ENCODE results near the gene CAVIN1.
"Not testable (repeated sequence)": the region's sequence is repeated elsewhere in the genome, so short reads cannot be mapped to it uniquely, and the experiment has no call there.

CAVIN1 gene

DNA sequence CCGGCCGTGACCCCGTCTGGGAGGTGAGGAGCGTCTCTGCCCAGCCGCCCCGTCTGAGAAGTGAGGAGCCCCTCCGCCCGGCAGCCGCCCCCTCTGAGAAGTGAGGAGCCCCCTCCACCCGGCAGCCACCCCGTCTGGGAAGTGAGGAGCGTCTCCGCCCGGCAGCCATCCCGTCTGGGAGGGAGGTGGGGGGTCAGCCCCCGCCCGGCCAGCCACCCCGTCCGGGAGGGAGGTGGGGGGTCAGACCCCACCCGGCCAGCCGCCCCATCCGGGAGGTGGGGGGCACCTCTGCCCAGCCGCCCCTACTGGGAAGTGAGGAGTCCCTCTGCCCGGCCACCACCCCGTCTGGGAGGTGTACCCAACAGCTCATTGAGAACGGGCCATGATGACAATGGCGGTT lies 26.1 kb upstream of the CAVIN1 start:
- H3K4me1 ChIP-seq (ENCODE audit: insufficient read depth, low read length); H3K36me3 ChIP-seq (ENCODE audit: insufficient read depth, low read length); H3K9me3 ChIP-seq (ENCODE audit: control insufficient read depth, insufficient read depth, low read length); H3K9ac ChIP-seq (ENCODE audit: low read depth, low read length): not testable (repeated sequence)

- no peaks in the 10 kb centered on the region for H3K9me3 ChIP-seq (ENCODE audit: control insufficient read depth, insufficient read depth, low read length)
- H3K9ac ChIP-seq (ENCODE audit: low read depth, low read length): no peak overlapping the region
- no peaks in the 10 kb centered on the region for H3K36me3 ChIP-seq (ENCODE audit: insufficient read depth, low read length)
- peaks cover 11% of the 10 kb centered on the region; the same call in 1 of the 2 replicates for H3K4me1 ChIP-seq (ENCODE audit: insufficient read depth, low read length)
These were observed 19.1 kb upstream of the CAVIN1 start for GRCh38 chr17:42442196-42442565.

DNA sequence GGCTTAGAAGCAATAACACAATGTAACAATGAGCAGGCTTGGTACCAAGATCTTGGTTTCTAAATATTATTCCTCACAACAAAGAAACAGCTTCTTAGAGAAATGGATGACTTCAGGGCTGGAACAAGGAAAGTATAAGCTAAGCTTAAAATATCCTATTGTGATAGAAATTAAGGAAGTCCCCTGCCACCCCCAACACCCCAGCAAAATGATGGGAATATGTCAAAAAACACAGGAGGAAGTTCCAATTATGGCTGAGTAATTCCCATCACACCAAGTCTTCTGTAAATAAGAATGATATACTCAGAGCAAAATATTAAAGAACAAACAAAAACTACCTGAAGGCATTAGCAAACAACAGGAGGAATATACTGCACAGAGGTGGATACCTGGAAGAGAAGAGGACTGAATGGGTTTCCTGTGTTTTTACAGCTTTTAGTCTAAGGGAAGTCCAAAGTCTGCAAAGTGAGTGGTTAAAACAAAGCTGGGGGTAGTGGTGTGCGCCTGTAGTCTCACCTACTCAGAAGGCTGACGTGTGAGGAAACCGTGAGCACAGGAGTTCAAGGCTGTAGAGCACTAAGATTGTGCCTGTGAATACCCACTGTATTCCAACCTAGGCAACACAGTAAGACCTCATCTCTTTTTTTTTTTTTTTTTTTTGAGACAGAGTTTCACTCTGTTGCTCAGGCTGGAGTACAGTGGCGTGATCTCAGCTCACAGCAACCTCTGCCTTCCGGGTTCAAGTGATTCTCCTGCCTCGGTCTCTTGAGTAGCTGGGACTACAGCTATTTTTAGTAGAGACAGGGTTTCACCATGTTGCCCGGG lies 18.5 kb upstream of the CAVIN1 start:
- Histone ChIP-seq H3K9ac (ENCODE audit: low read depth, low read length) (no peak overlapping the region), H3K4me1 (ENCODE audit: insufficient read depth, low read length) (peaks cover 11% of the 10 kb centered on the region; the same call in 1 of the 2 replicates), H3K9me3 (ENCODE audit: control insufficient read depth, insufficient read depth, low read length) (no peaks in the 10 kb centered on the region), H3K36me3 (ENCODE audit: insufficient read depth, low read length) (no peaks in the 10 kb centered on the region)

GRCh38 chr17:42438600-42439567 lies 15.8 kb upstream of the CAVIN1 start:
- Histone ChIP-seq H3K9me3 (ENCODE audit: control insufficient read depth, insufficient read depth, low read length) (no peaks in the 10 kb centered on the region), H3K4me1 (ENCODE audit: insufficient read depth, low read length) (peaks cover 11% of the 10 kb centered on the region; the same call in 1 of the 2 replicates), H3K9ac (ENCODE audit: low read depth, low read length) (no peak overlapping the region), H3K36me3 (ENCODE audit: insufficient read depth, low read length) (no peaks in the 10 kb centered on the region)

GRCh38 chr17:42436391-42436790 lies 13.3 kb upstream of the CAVIN1 start:
- H3K36me3 ChIP-seq (ENCODE audit: insufficient read depth, low read length): no peaks in the 10 kb centered on the region
- H3K9me3 ChIP-seq (ENCODE audit: control insufficient read depth, insufficient read depth, low read length): no peaks in the 10 kb centered on the region
- H3K4me1 ChIP-seq (ENCODE audit: insufficient read depth, low read length): peaks cover under 1% of the 10 kb centered on the region; the same call in 1 of the 2 replicates
- no peak overlapping the region for H3K9ac ChIP-seq (ENCODE audit: low read depth, low read length)

- no peaks in the 10 kb centered on the region for H3K36me3 ChIP-seq (ENCODE audit: insufficient read depth, low read length)
- no peak overlapping the region for H3K9ac ChIP-seq (ENCODE audit: low read depth, low read length)
These were observed 8.7 kb upstream of the CAVIN1 start for GRCh38 chr17:42431758-42432161.

GRCh38 chr17:42429726-42430447 lies 6.8 kb upstream of the CAVIN1 start:
- Histone ChIP-seq H3K36me3 (ENCODE audit: insufficient read depth, low read length) (no peaks in the 10 kb centered on the region), H3K9me3 (ENCODE audit: control insufficient read depth, insufficient read depth, low read length) (no peaks in the 10 kb centered on the region), H3K9ac (ENCODE audit: low read depth, low read length) (no peak overlapping the region), H3K4me1 (ENCODE audit: insufficient read depth, low read length) (peaks cover 10% of the 10 kb centered on the region; the same call in 1 of the 2 replicates)

More at GRCh38 chr17:42431758-42432161, 8.7 kb upstream of the CAVIN1 start:
- H3K9me3 ChIP-seq (ENCODE audit: control insufficient read depth, insufficient read depth, low read length): no peaks in the 10 kb centered on the region
- H3K4me1 ChIP-seq (ENCODE audit: insufficient read depth, low read length): peaks cover 10% of the 10 kb centered on the region; the same call in 1 of the 2 replicates

- no peak overlapping the region for H3K9ac ChIP-seq (ENCODE audit: low read depth, low read length)
These were observed 5.3 kb upstream of the CAVIN1 start for GRCh38 chr17:42428141-42428944.

GRCh38 chr17:42424991-42425610 lies 2.0 kb upstream of the CAVIN1 start:
- Histone ChIP-seq H3K9me3 (ENCODE audit: control insufficient read depth, insufficient read depth, low read length) (no peaks in the 10 kb centered on the region), H3K36me3 (ENCODE audit: insufficient read depth, low read length) (no peaks in the 10 kb centered on the region), H3K9ac (ENCODE audit: low read depth, low read length) (no peak overlapping the region), H3K4me1 (ENCODE audit: insufficient read depth, low read length) (peaks cover 20% of the 10 kb centered on the region)

More at GRCh38 chr17:42428141-42428944, 5.3 kb upstream of the CAVIN1 start:
- no peaks in the 10 kb centered on the region for H3K36me3 ChIP-seq (ENCODE audit: insufficient read depth, low read length)
- peaks cover 10% of the 10 kb centered on the region; the same call in 1 of the 2 replicates for H3K4me1 ChIP-seq (ENCODE audit: insufficient read depth, low read length)
- no peaks in the 10 kb centered on the region for H3K9me3 ChIP-seq (ENCODE audit: control insufficient read depth, insufficient read depth, low read length)

- H3K9ac ChIP-seq (ENCODE audit: low read depth, low read length): peak overlapping the region; percentile 99
- no peaks in the 10 kb centered on the region for H3K36me3 ChIP-seq (ENCODE audit: insufficient read depth, low read length)
- peaks cover 18% of the 10 kb centered on the region for H3K4me1 ChIP-seq (ENCODE audit: insufficient read depth, low read length)
- no peaks in the 10 kb centered on the region for H3K9me3 ChIP-seq (ENCODE audit: control insufficient read depth, insufficient read depth, low read length)
These were observed 710 bp upstream of the CAVIN1 start for GRCh38 chr17:42423766-42424165.

GRCh38 chr17:42422412-42422957 lies 571 bp downstream of the CAVIN1 start:
- Histone ChIP-seq H3K4me1 (ENCODE audit: insufficient read depth, low read length) (peaks cover 15% of the 10 kb centered on the region), H3K9me3 (ENCODE audit: control insufficient read depth, insufficient read depth, low read length) (no peaks in the 10 kb centered on the region), H3K9ac (ENCODE audit: low read depth, low read length) (peak overlapping the region; percentile 99), H3K36me3 (ENCODE audit: insufficient read depth, low read length) (no peaks in the 10 kb centered on the region)

DNA sequence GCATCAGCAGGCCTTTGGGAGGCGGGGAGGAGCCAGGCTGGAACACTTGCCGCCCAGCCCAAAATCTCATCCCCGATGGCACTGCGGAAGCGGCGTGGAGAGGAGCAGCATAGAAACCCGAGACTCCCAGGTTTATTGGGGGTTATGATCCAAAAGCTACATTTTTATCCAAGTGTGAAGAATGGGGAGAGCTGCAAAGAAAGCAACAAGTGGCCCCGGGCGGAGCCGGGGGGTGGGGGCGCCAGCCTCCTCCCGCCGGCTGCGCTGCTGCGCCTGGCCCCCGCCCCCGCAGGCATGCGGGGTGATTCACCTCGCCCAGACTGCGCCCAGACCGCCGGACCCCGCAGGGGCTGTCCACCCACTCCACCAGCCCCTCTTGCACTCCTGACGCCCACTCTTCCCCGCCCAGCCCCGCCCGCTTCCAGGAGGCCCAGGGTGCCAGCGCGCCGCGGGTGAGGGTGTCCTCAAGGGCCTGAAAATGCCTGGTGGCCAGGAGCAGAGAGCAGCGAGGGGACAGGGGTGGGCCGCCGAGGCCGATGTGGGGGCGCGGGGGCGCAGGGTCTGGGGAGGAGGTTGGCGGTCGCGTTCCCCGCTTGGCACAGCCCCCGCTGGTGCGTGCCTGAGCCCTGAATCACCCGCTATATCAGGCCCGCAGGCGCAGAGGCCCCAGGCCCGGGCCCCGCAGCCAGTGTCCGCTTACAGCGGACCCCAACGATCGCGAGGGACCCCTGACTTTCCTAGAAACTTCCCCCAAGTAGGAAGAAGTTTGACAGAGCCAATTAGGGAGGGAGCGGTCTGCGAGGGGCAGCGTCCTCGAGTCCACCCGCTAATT lies 1.3 kb downstream of the CAVIN1 start:
- peak overlapping the region; percentile 99 for H3K9ac ChIP-seq (ENCODE audit: low read depth, low read length)
- no peaks in the 10 kb centered on the region for H3K9me3 ChIP-seq (ENCODE audit: control insufficient read depth, insufficient read depth, low read length)
- H3K4me1 ChIP-seq (ENCODE audit: insufficient read depth, low read length): peaks cover 17% of the 10 kb centered on the region
- no peaks in the 10 kb centered on the region for H3K36me3 ChIP-seq (ENCODE audit: insufficient read depth, low read length)

All from ES-I3 (cell line).